Embryonic facial prominence (tissue), 1 donor: ENCODE data around the gene HOPX.
"Not testable (repeated sequence)": the region's sequence is repeated elsewhere in the genome, so short reads cannot be mapped to it uniquely, and the experiment has no call there.

Experiments
- DNase-seq: peaks from one replicate; pipeline ENCODE4 v3.0.0-alpha.2; 2016; ENCODE audit errors: extremely low spot score

HOPX gene

GRCh38 chr4:56688094-56688647, 7.1 kb upstream of the HOPX start:
- DNase-seq, result no peak

- no peak for DNase-seq
These were observed 5.6 kb upstream of the HOPX start for GRCh38 chr4:56686537-56687231.

- DNase-seq, result no peak
These were observed 3.4 kb upstream of the HOPX start for GRCh38 chr4:56684320-56685050.

GRCh38 chr4:56683455-56683854, 2.4 kb upstream of the HOPX start:
- DNase-seq, result no peak

GRCh38 chr4:56681853-56682525, 893 bp upstream of the HOPX start:
- DNase-seq, result no peak

- no peak for DNase-seq
These were observed 830 bp downstream of the HOPX start for GRCh38 chr4:56680266-56680665.

- DNase-seq, result no peak
These were observed 3.4 kb downstream of the HOPX start for GRCh38 chr4:56677711-56678110.

- DNase-seq, result no peak
These were observed 6.1 kb downstream of the HOPX start for GRCh38 chr4:56674984-56675383.

- DNase-seq, result no peak
These were observed 9.2 kb downstream of the HOPX start for GRCh38 chr4:56671860-56672259.

- no peak for DNase-seq
These were observed 9.7 kb downstream of the HOPX start for GRCh38 chr4:56671373-56671772.

GRCh38 chr4:56668267-56668666, 12.8 kb downstream of the HOPX start:
- DNase-seq, result no peak

- not testable (repeated sequence) for DNase-seq
These were observed 13.7 kb downstream of the HOPX start for GRCh38 chr4:56667396-56667795.

GRCh38 chr4:56666279-56666678, 14.8 kb downstream of the HOPX start:
- DNase-seq, result no peak

GRCh38 chr4:56665781-56666180, 15.3 kb downstream of the HOPX start:
- DNase-seq, result no peak

- no peak for DNase-seq
These were observed 18.2 kb downstream of the HOPX start for GRCh38 chr4:56662782-56663468.

GRCh38 chr4:56659946-56660345, 21.1 kb downstream of the HOPX start:
- DNase-seq, result no peak

GRCh38 chr4:56658528-56658927, 22.6 kb downstream of the HOPX start:
- DNase-seq, result no peak

GRCh38 chr4:56657818-56658217, 23.3 kb downstream of the HOPX start:
- no peak for DNase-seq

GRCh38 chr4:56657128-56657527, 24.0 kb downstream of the HOPX start:
- no peak for DNase-seq

GRCh38 chr4:56656346-56656643, 24.8 kb downstream of the HOPX start:
- DNase-seq, result no peak

- no peak for DNase-seq
These were observed 25.3 kb downstream of the HOPX start for GRCh38 chr4:56655627-56656345.

- DNase-seq, result no peak
These were observed 25.9 kb downstream of the HOPX start for GRCh38 chr4:56655209-56655626.
